Measurements from ENCODE around the gene WNT9B.

WNT9B gene

DNA sequence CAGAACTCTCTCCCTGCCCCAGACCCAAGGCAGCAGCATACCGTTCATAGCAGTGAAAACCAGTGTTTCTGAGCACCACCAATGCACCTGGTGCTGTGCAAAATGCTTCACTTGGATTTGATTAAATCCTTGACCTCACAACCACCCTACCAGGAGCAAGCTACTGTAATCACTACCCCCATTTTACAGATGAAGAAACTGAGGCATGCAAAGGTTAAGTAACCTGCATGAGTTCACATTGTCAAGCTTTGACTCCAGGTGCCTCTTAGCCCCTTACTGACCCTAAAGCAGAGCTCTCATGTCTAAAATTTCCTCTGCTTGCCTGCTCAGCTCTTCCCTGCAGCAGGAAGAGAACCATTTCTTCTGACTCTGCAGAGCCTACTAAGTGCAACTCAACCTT lies 37.3 kb downstream of the WNT9B start:
- Histone ChIP-seq H3K9me3 (ENCODE audit: control insufficient read depth in 1 of 2, low read length in 2 of 2) (no peaks in the 10 kb centered on the region), H3K36me3 (ENCODE audit: control insufficient read depth in 1 of 2, insufficient read depth in 2 of 2, low read length in 2 of 2) (no peaks in the 10 kb centered on the region), H3K27me3 (ENCODE audit: low read depth, low read length) (no peaks in the 10 kb centered on the region), H3K27ac (ENCODE audit: low read length) (no peak overlapping the region), H3K4me1 (ENCODE audit: control insufficient read depth in 1 of 2, insufficient read depth in 2 of 2, low read length in 2 of 2) (no peaks in the 10 kb centered on the region), H3K4me3 (ENCODE audit: low read depth in 1 of 2, low read length in 2 of 2) (no peak overlapping the region)

GRCh38 chr17:46889519-46889918 lies 38.1 kb downstream of the WNT9B start:
- no peaks in the 10 kb centered on the region for H3K4me1 ChIP-seq (ENCODE audit: control insufficient read depth in 1 of 2, insufficient read depth in 2 of 2, low read length in 2 of 2)
- no peak overlapping the region for H3K27ac ChIP-seq (ENCODE audit: low read length)
- H3K27me3 ChIP-seq (ENCODE audit: low read depth, low read length), result no peaks in the 10 kb centered on the region
- no peak overlapping the region for H3K4me3 ChIP-seq (ENCODE audit: low read depth in 1 of 2, low read length in 2 of 2)
- H3K9me3 ChIP-seq (ENCODE audit: control insufficient read depth in 1 of 2, low read length in 2 of 2), result no peaks in the 10 kb centered on the region
- H3K36me3 ChIP-seq (ENCODE audit: control insufficient read depth in 1 of 2, insufficient read depth in 2 of 2, low read length in 2 of 2), result no peaks in the 10 kb centered on the region

DNA sequence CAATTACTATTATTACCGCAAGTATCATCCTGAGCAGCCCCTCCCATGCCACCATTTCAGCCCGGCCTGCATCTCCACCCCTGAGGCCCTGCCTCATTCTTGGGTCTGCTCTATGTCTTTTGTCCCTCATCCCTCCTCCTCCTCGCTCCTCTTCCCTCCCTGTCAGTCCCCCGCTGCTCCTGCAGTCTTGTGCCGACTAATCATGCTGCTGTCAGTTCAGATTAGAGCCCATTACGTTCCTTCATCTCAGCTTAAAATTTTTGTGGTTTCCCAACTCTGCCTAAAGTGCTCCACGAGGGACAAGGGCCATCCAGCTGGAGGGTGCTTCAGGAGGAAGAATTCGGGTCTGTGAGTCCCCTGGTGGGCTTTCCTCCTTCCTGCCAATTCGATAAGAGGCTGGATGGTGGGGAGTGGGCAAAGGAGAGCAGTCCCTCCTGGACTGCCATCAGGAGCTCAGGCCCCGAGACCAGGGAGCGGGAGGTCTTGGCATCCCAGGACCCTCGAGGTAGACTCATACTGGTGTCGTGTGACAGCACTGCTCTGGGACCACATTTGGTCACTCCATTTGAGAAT lies 38.7 kb downstream of the WNT9B start:
- Histone ChIP-seq H3K27ac (ENCODE audit: low read length) (no peak overlapping the region), H3K36me3 (ENCODE audit: control insufficient read depth in 1 of 2, insufficient read depth in 2 of 2, low read length in 2 of 2) (no peaks in the 10 kb centered on the region), H3K4me3 (ENCODE audit: low read depth in 1 of 2, low read length in 2 of 2) (no peak overlapping the region), H3K27me3 (ENCODE audit: low read depth, low read length) (no peaks in the 10 kb centered on the region), H3K9me3 (ENCODE audit: control insufficient read depth in 1 of 2, low read length in 2 of 2) (no peaks in the 10 kb centered on the region), H3K4me1 (ENCODE audit: control insufficient read depth in 1 of 2, insufficient read depth in 2 of 2, low read length in 2 of 2) (no peaks in the 10 kb centered on the region)

DNA sequence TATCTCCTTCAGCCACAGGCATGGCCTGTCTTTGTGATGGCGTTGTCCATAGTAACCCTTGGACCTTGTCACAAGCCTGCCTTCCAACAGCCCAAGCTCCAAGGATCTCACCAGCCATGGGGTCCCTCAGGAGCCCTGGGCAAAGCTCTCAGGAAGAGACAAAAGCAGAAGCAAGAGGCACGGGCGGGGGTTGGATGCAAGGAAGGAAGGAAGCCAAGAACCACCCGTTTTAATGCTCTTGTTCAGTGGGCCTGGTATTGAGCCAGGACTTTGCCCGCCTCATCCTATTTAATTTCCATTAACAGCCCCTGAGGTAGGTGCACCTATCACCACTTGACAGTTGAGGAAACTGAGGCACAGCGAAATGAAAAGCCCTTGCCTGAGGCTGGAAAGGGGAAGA lies 39.3 kb downstream of the WNT9B start:
- H3K27ac ChIP-seq (ENCODE audit: low read length), result no peak overlapping the region
- no peaks in the 10 kb centered on the region for H3K4me1 ChIP-seq (ENCODE audit: control insufficient read depth in 1 of 2, insufficient read depth in 2 of 2, low read length in 2 of 2)
- no peaks in the 10 kb centered on the region for H3K36me3 ChIP-seq (ENCODE audit: control insufficient read depth in 1 of 2, insufficient read depth in 2 of 2, low read length in 2 of 2)
- H3K4me3 ChIP-seq (ENCODE audit: low read depth in 1 of 2, low read length in 2 of 2), result no peak overlapping the region
- H3K9me3 ChIP-seq (ENCODE audit: control insufficient read depth in 1 of 2, low read length in 2 of 2), result no peaks in the 10 kb centered on the region
- no peaks in the 10 kb centered on the region for H3K27me3 ChIP-seq (ENCODE audit: low read depth, low read length)

- Histone ChIP-seq H3K9me3 (ENCODE audit: control insufficient read depth in 1 of 2, low read length in 2 of 2) (no peaks in the 10 kb centered on the region), H3K27me3 (ENCODE audit: low read depth, low read length) (no peaks in the 10 kb centered on the region), H3K4me1 (ENCODE audit: control insufficient read depth in 1 of 2, insufficient read depth in 2 of 2, low read length in 2 of 2) (no peaks in the 10 kb centered on the region), H3K4me3 (ENCODE audit: low read depth in 1 of 2, low read length in 2 of 2) (no peak overlapping the region), H3K36me3 (ENCODE audit: control insufficient read depth in 1 of 2, insufficient read depth in 2 of 2, low read length in 2 of 2) (no peaks in the 10 kb centered on the region), H3K27ac (ENCODE audit: low read length) (no peak overlapping the region)
Observed at GRCh38 chr17:46892192-46892703, 40.9 kb downstream of the WNT9B start.

DNA sequence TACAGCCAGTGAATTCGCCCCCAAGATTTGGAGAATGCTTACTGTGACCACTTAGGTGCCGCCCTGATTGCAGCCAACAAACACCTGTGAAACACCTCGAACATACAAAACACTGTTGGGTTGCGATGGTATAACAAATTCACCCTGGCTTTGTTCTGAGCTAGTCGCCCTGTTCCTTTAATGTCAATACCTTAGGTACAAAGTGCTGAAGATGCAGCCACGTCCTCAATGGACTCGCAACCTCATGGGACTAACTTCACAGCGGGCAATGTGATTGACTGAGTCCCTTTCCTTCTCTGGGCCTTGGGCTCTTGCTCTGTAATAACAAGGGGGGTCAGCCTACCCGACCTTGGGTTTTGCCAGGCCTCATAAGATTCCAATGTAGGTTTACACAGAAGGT lies 42.6 kb downstream of the WNT9B start:
- no peaks in the 10 kb centered on the region for H3K27me3 ChIP-seq (ENCODE audit: low read depth, low read length)
- peaks cover 0 to 5% of the 10 kb centered on the region in 2 donors for H3K9me3 ChIP-seq (ENCODE audit: control insufficient read depth in 1 of 2, low read length in 2 of 2)
- H3K36me3 ChIP-seq (ENCODE audit: control insufficient read depth in 1 of 2, insufficient read depth in 2 of 2, low read length in 2 of 2), result no peaks in the 10 kb centered on the region
- no peak overlapping the region for H3K27ac ChIP-seq (ENCODE audit: low read length)
- H3K4me1 ChIP-seq (ENCODE audit: control insufficient read depth in 1 of 2, insufficient read depth in 2 of 2, low read length in 2 of 2), result no peaks in the 10 kb centered on the region
- no peak overlapping the region for H3K4me3 ChIP-seq (ENCODE audit: low read depth in 1 of 2, low read length in 2 of 2)

DNA sequence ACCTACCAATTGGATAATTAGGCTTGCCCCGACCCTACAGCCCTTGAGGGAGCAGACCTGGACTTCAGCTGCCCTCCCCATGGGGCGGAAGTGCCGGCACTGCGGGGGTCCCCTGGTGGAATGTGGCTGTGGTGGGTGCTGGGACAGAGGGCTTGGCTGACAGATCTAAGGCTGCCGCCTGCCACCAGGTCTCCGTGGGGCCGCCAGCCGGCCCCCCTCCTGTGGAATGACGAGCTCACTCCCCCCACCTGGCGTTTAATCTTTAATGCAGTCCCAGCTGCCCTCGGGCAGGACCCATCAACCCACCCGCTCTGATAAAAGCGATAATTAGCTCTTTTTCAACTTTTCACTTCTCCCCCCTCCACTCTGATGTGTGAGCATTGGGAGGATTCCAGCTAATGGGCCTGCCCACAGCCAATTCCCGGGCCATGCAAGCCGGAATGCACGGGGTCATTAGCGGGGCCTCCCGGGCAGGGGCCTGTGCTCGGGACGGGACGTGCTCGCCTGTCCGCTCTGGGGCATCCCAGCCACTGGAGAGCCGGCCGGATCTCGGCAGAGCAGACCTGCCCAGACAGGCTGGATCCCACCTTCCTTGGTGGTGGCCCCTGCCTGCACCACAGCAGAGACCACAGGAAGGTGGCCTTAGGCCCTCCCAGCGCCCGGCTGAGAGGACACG lies 43.2 kb downstream of the WNT9B start:
- peaks cover 0 to 5% of the 10 kb centered on the region in 2 donors for H3K9me3 ChIP-seq (ENCODE audit: control insufficient read depth in 1 of 2, low read length in 2 of 2)
- no peaks in the 10 kb centered on the region for H3K4me1 ChIP-seq (ENCODE audit: control insufficient read depth in 1 of 2, insufficient read depth in 2 of 2, low read length in 2 of 2)
- H3K4me3 ChIP-seq (ENCODE audit: low read depth in 1 of 2, low read length in 2 of 2), result no peak overlapping the region
- no peaks in the 10 kb centered on the region for H3K27me3 ChIP-seq (ENCODE audit: low read depth, low read length)
- H3K27ac ChIP-seq (ENCODE audit: low read length), result no peak overlapping the region
- no peaks in the 10 kb centered on the region for H3K36me3 ChIP-seq (ENCODE audit: control insufficient read depth in 1 of 2, insufficient read depth in 2 of 2, low read length in 2 of 2)

DNA sequence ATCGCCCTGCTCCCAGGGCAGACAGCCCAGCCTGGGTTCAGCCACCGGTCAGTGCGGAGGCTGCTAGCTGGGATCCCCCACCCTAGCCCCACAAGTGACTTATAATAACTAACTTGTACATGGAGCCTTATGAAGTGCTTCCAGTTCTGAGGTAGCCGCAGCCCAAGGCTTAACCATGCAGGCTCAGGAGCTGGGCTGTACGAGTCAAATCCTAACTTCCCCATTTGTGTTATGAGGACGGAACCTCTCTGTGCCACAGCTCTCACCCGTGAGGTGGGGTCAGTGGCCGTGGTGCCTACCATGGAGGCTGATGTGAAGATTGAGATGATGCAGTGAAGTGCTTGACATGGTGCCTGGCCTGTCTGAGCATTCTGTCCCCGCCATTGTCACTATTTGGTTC lies 43.8 kb downstream of the WNT9B start:
- Histone ChIP-seq H3K36me3 (ENCODE audit: control insufficient read depth in 1 of 2, insufficient read depth in 2 of 2, low read length in 2 of 2) (no peaks in the 10 kb centered on the region), H3K4me1 (ENCODE audit: control insufficient read depth in 1 of 2, insufficient read depth in 2 of 2, low read length in 2 of 2) (no peaks in the 10 kb centered on the region), H3K4me3 (ENCODE audit: low read depth in 1 of 2, low read length in 2 of 2) (no peak overlapping the region), H3K27ac (ENCODE audit: low read length) (no peak overlapping the region), H3K27me3 (ENCODE audit: low read depth, low read length) (no peaks in the 10 kb centered on the region), H3K9me3 (ENCODE audit: control insufficient read depth in 1 of 2, low read length in 2 of 2) (peaks cover 0 to 5% of the 10 kb centered on the region in 2 donors)

DNA sequence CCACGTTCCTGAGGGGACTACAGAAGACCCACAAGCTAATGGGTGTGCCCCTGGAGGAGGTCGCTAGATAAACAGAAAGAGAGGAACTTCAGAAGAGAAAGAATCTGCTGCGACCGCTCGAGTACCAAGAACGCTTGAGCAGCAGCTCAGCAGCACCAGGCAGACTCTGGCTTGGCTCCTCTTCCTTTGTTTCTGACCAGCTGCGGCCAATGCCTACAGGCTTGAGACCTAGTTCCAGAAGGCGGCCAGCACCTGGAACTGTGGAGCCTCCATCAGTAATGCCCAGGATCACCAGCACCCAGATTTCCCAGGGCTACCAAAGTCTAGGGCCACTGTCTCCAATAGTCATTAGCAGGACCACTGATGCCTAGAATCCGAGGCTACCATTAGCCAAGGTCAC lies 45.6 kb downstream of the WNT9B start:
- H3K36me3 ChIP-seq (ENCODE audit: control insufficient read depth in 1 of 2, insufficient read depth in 2 of 2, low read length in 2 of 2), result no peaks in the 10 kb centered on the region
- H3K4me3 ChIP-seq (ENCODE audit: low read depth in 1 of 2, low read length in 2 of 2), result no peak overlapping the region
- peaks cover 0 to 5% of the 10 kb centered on the region in 2 donors for H3K9me3 ChIP-seq (ENCODE audit: control insufficient read depth in 1 of 2, low read length in 2 of 2)
- no peaks in the 10 kb centered on the region for H3K27me3 ChIP-seq (ENCODE audit: low read depth, low read length)
- H3K27ac ChIP-seq (ENCODE audit: low read length), result no peak overlapping the region
- no peaks in the 10 kb centered on the region for H3K4me1 ChIP-seq (ENCODE audit: control insufficient read depth in 1 of 2, insufficient read depth in 2 of 2, low read length in 2 of 2)

DNA sequence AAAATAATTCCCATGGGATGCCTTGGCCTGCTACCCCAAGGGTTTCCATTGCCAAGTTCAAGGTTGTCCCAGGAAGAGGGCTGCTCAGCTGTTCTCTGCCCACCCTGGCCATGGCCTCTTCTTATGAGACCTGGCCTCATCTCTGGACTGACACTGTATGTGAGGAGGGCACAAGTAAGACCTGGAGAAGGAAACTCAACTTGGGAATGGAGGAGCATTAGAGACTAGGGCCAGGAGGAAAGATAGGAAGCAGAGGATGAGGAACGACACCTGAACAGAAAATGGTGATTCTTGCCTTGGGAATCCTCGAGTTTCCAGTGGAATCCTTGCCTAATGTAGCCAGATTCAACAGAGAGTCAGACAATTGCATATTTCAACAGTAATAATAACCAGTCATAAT lies 47.0 kb downstream of the WNT9B start:
- H3K27me3 ChIP-seq (ENCODE audit: low read depth, low read length), result no peaks in the 10 kb centered on the region
- no peak overlapping the region for H3K27ac ChIP-seq (ENCODE audit: low read length)
- H3K4me1 ChIP-seq (ENCODE audit: control insufficient read depth in 1 of 2, insufficient read depth in 2 of 2, low read length in 2 of 2), result no peaks in the 10 kb centered on the region
- H3K4me3 ChIP-seq (ENCODE audit: low read depth in 1 of 2, low read length in 2 of 2), result no peak overlapping the region
- no peaks in the 10 kb centered on the region for H3K36me3 ChIP-seq (ENCODE audit: control insufficient read depth in 1 of 2, insufficient read depth in 2 of 2, low read length in 2 of 2)
- H3K9me3 ChIP-seq (ENCODE audit: control insufficient read depth in 1 of 2, low read length in 2 of 2), result peaks cover 0 to 5% of the 10 kb centered on the region in 2 donors

- H3K4me1 ChIP-seq (ENCODE audit: control insufficient read depth in 1 of 2, insufficient read depth in 2 of 2, low read length in 2 of 2), result no peaks in the 10 kb centered on the region
- H3K4me3 ChIP-seq (ENCODE audit: low read depth in 1 of 2, low read length in 2 of 2), result no peak overlapping the region
- no peak overlapping the region for H3K27ac ChIP-seq (ENCODE audit: low read length)
- H3K36me3 ChIP-seq (ENCODE audit: control insufficient read depth in 1 of 2, insufficient read depth in 2 of 2, low read length in 2 of 2), result no peaks in the 10 kb centered on the region
- peaks cover 0 to 5% of the 10 kb centered on the region in 2 donors for H3K9me3 ChIP-seq (ENCODE audit: control insufficient read depth in 1 of 2, low read length in 2 of 2)
- H3K27me3 ChIP-seq (ENCODE audit: low read depth, low read length), result no peaks in the 10 kb centered on the region
Observed at GRCh38 chr17:46898860-46899259, 47.5 kb downstream of the WNT9B start.

- Histone ChIP-seq H3K36me3 (ENCODE audit: control insufficient read depth in 1 of 2, insufficient read depth in 2 of 2, low read length in 2 of 2) (no peaks in the 10 kb centered on the region), H3K27ac (ENCODE audit: low read length) (no peak overlapping the region), H3K27me3 (ENCODE audit: low read depth, low read length) (no peaks in the 10 kb centered on the region), H3K4me1 (ENCODE audit: control insufficient read depth in 1 of 2, insufficient read depth in 2 of 2, low read length in 2 of 2) (no peaks in the 10 kb centered on the region), H3K9me3 (ENCODE audit: control insufficient read depth in 1 of 2, low read length in 2 of 2) (peaks cover 0 to 5% of the 10 kb centered on the region in 2 donors), H3K4me3 (ENCODE audit: low read depth in 1 of 2, low read length in 2 of 2) (no peak overlapping the region)
Observed at GRCh38 chr17:46901291-46901690, 49.9 kb downstream of the WNT9B start.

All from muscle layer of duodenum (tissue), 2 donors.